Activated CD4-positive, alpha-beta T cell treated with anti-CD3 and anti-CD28 coated beads, Interleukin-2, amount 10 ng/mL, durations not matched to agents 24 days and 14 days (primary cell): ENCODE data around the gene IPO11. TPM values are rescaled to one million over a fixed set of nuclear protein-coding genes. Genes with fewer than 3 reads are reported as not detected.

ENCODE experiments used
- DNase-seq: peaks from one replicate; pipeline ENCODE4 v3.0.0; 2022
- H3K27ac Mint-ChIP-seq: one replicate; pipeline ENCODE4 v1.8.0; 2022; ENCODE audit warnings: mild to moderate bottlenecking, mixed read lengths
- H3K27me3 Mint-ChIP-seq: one replicate; pipeline ENCODE4 v1.8.0; 2022; ENCODE audit warnings: mixed read lengths
- H3K36me3 Mint-ChIP-seq: one replicate; pipeline ENCODE4 v1.8.0; 2022; ENCODE audit warnings: low read depth, mild to moderate bottlenecking, mixed read lengths
- H3K4me1 Mint-ChIP-seq: one replicate; pipeline ENCODE4 v1.8.0; 2021; ENCODE audit warnings: mixed read lengths
- H3K4me3 Mint-ChIP-seq: one replicate; pipeline ENCODE4 v1.8.0; 2022; ENCODE audit warnings: mild to moderate bottlenecking, moderate library complexity, mixed read lengths
- H3K9me3 Mint-ChIP-seq: one replicate; pipeline ENCODE4 v1.8.0; 2021; ENCODE audit warnings: mixed read lengths
- intact Hi-C: fragments of 100-400 bp; cut with micrococcal nuclease; formaldehyde crosslinking; loops from one replicate; pipeline ENCODE4 v1.15.1; 2023
- total RNA-seq: library from RNA; stranded (reverse); gene quantifications from 2 replicates; pipeline ENCODE4 v1.2.3, GENCODE V29; 2022

Gene IPO11
- total RNA-seq, 1 donor from 2014 or later, result 60.9 TPM

GRCh38 chr5:62473209-62473608, 60.6 kb downstream of the IPO11 start:
- H3K4me3 Mint-ChIP-seq, result no peak overlapping the region
- H3K4me1 Mint-ChIP-seq, result peaks cover 5% of the 10 kb centered on the region
- peaks cover 12% of the 10 kb centered on the region for H3K36me3 Mint-ChIP-seq
- no peaks in the 10 kb centered on the region for H3K27me3 Mint-ChIP-seq
- DNase-seq, result no peak
- H3K9me3 Mint-ChIP-seq, result no peaks in the 10 kb centered on the region
- intact Hi-C loops, result no loop called here
- no peak overlapping the region for H3K27ac Mint-ChIP-seq

- Mint-ChIP-seq H3K9me3 (no peaks in the 10 kb centered on the region), H3K27ac (no peak overlapping the region), H3K4me3 (no peak overlapping the region), H3K36me3 (peaks cover 19% of the 10 kb centered on the region), H3K27me3 (no peaks in the 10 kb centered on the region), H3K4me1 (peaks cover 7% of the 10 kb centered on the region)
- intact Hi-C loops, result no loop called here
- no peak for DNase-seq
Observed at GRCh38 chr5:62475072-62475471, 62.5 kb downstream of the IPO11 start.

GRCh38 chr5:62477801-62478200, 65.2 kb downstream of the IPO11 start:
- H3K36me3 Mint-ChIP-seq, result peaks cover 32% of the 10 kb centered on the region
- intact Hi-C loops, result no loop called here
- H3K4me3 Mint-ChIP-seq, result no peak overlapping the region
- H3K9me3 Mint-ChIP-seq, result no peaks in the 10 kb centered on the region
- peaks cover 7% of the 10 kb centered on the region for H3K4me1 Mint-ChIP-seq
- no peaks in the 10 kb centered on the region for H3K27me3 Mint-ChIP-seq
- no peak overlapping the region for H3K27ac Mint-ChIP-seq
- DNase-seq, result no peak

- no peak for DNase-seq
- Mint-ChIP-seq H3K4me1 (peaks cover 2% of the 10 kb centered on the region), H3K9me3 (no peaks in the 10 kb centered on the region), H3K36me3 (peaks cover 33% of the 10 kb centered on the region), H3K27ac (no peak overlapping the region), H3K4me3 (no peak overlapping the region), H3K27me3 (no peaks in the 10 kb centered on the region)
- intact Hi-C loops, result no loop called here
Observed at GRCh38 chr5:62483556-62483955, 71.0 kb downstream of the IPO11 start.

GRCh38 chr5:62486672-62487071, 74.1 kb downstream of the IPO11 start:
- H3K4me3 Mint-ChIP-seq, result no peak overlapping the region
- no peaks in the 10 kb centered on the region for H3K27me3 Mint-ChIP-seq
- intact Hi-C loops, result no loop called here
- H3K9me3 Mint-ChIP-seq, result no peaks in the 10 kb centered on the region
- H3K36me3 Mint-ChIP-seq, result peaks cover 18% of the 10 kb centered on the region
- DNase-seq, result no peak
- H3K27ac Mint-ChIP-seq, result no peak overlapping the region
- no peaks in the 10 kb centered on the region for H3K4me1 Mint-ChIP-seq

- H3K4me3 Mint-ChIP-seq, result no peak overlapping the region
Observed at GRCh38 chr5:62488531-62488930, 76.0 kb downstream of the IPO11 start.

GRCh38 chr5:62489471-62489870, 76.9 kb downstream of the IPO11 start:
- no peak for DNase-seq

More at GRCh38 chr5:62488531-62488930, 76.0 kb downstream of the IPO11 start:
- DNase-seq, result no peak
- Mint-ChIP-seq H3K36me3 (peaks cover 18% of the 10 kb centered on the region), H3K4me1 (no peaks in the 10 kb centered on the region), H3K27me3 (no peaks in the 10 kb centered on the region), H3K9me3 (no peaks in the 10 kb centered on the region), H3K27ac (no peak overlapping the region)
- intact Hi-C loops, result no loop called here

GRCh38 chr5:62494772-62495171, 82.2 kb downstream of the IPO11 start:
- no peak for DNase-seq
- no peaks in the 10 kb centered on the region for H3K4me1 Mint-ChIP-seq
- H3K36me3 Mint-ChIP-seq, result peaks cover 11% of the 10 kb centered on the region
- no peak overlapping the region for H3K4me3 Mint-ChIP-seq
- H3K27me3 Mint-ChIP-seq, result no peaks in the 10 kb centered on the region
- intact Hi-C loops, result no loop called here
- H3K27ac Mint-ChIP-seq, result no peak overlapping the region
- no peaks in the 10 kb centered on the region for H3K9me3 Mint-ChIP-seq

More at GRCh38 chr5:62489471-62489870, 76.9 kb downstream of the IPO11 start:
- Mint-ChIP-seq H3K27ac (no peak overlapping the region), H3K27me3 (no peaks in the 10 kb centered on the region), H3K4me1 (no peaks in the 10 kb centered on the region), H3K9me3 (no peaks in the 10 kb centered on the region), H3K4me3 (no peak overlapping the region), H3K36me3 (peaks cover 16% of the 10 kb centered on the region)
- intact Hi-C loops, result no loop called here

- intact Hi-C loops, result no loop called here
- DNase-seq, result no peak
- H3K27ac Mint-ChIP-seq, result no peak overlapping the region
- H3K4me3 Mint-ChIP-seq, result no peak overlapping the region
- H3K36me3 Mint-ChIP-seq, result peaks cover 12% of the 10 kb centered on the region
- H3K9me3 Mint-ChIP-seq, result no peaks in the 10 kb centered on the region
- no peaks in the 10 kb centered on the region for H3K27me3 Mint-ChIP-seq
- no peaks in the 10 kb centered on the region for H3K4me1 Mint-ChIP-seq
Observed at GRCh38 chr5:62496876-62497275, 84.3 kb downstream of the IPO11 start.

- intact Hi-C loops, result no loop called here
- no peaks in the 10 kb centered on the region for H3K4me1 Mint-ChIP-seq
Observed at GRCh38 chr5:62498961-62499360, 86.4 kb downstream of the IPO11 start.

GRCh38 chr5:62499756-62500155, 87.2 kb downstream of the IPO11 start:
- no peak for DNase-seq
- Mint-ChIP-seq H3K4me1 (no peaks in the 10 kb centered on the region), H3K9me3 (no peaks in the 10 kb centered on the region), H3K36me3 (peaks cover 5% of the 10 kb centered on the region), H3K27ac (no peak overlapping the region), H3K27me3 (no peaks in the 10 kb centered on the region), H3K4me3 (no peak overlapping the region)
- intact Hi-C loops, result no loop called here

More at GRCh38 chr5:62498961-62499360, 86.4 kb downstream of the IPO11 start:
- Mint-ChIP-seq H3K4me3 (no peak overlapping the region), H3K27ac (no peak overlapping the region), H3K9me3 (no peaks in the 10 kb centered on the region), H3K36me3 (peaks cover 7% of the 10 kb centered on the region), H3K27me3 (no peaks in the 10 kb centered on the region)
- no peak for DNase-seq

GRCh38 chr5:62502456-62503101, 90.0 kb downstream of the IPO11 start:
- peaks cover 17% of the 10 kb centered on the region for H3K36me3 Mint-ChIP-seq
- H3K9me3 Mint-ChIP-seq, result no peaks in the 10 kb centered on the region
- H3K27me3 Mint-ChIP-seq, result no peaks in the 10 kb centered on the region
- intact Hi-C loops, result no loop called here
- no peak overlapping the region for H3K4me3 Mint-ChIP-seq
- no peaks in the 10 kb centered on the region for H3K4me1 Mint-ChIP-seq
- H3K27ac Mint-ChIP-seq, result no peak overlapping the region
- DNase-seq, result no peak

- Mint-ChIP-seq H3K36me3 (peaks cover 25% of the 10 kb centered on the region), H3K4me3 (no peak overlapping the region), H3K27ac (no peak overlapping the region), H3K27me3 (no peaks in the 10 kb centered on the region), H3K4me1 (no peaks in the 10 kb centered on the region), H3K9me3 (peaks cover 5% of the 10 kb centered on the region)
- DNase-seq, result no peak
- intact Hi-C loops, result no loop called here
Observed at GRCh38 chr5:62504129-62504528, 91.6 kb downstream of the IPO11 start.

- intact Hi-C loops, result no loop called here
- no peaks in the 10 kb centered on the region for H3K4me1 Mint-ChIP-seq
- H3K27ac Mint-ChIP-seq, result no peak overlapping the region
- peaks cover 5% of the 10 kb centered on the region for H3K9me3 Mint-ChIP-seq
- no peaks in the 10 kb centered on the region for H3K27me3 Mint-ChIP-seq
- no peak for DNase-seq
- peaks cover 37% of the 10 kb centered on the region for H3K36me3 Mint-ChIP-seq
- no peak overlapping the region for H3K4me3 Mint-ChIP-seq
Observed at GRCh38 chr5:62506659-62507460, 94.3 kb downstream of the IPO11 start.
